Heart right ventricle (tissue), 16 donors: ENCODE results near the gene TXN2. TPM values are rescaled to one million over a fixed set of nuclear protein-coding genes. Genes with fewer than 3 reads are reported as not detected.
"Not testable (repeated sequence)": the region's sequence is repeated elsewhere in the genome, so short reads cannot be mapped to it uniquely, and the experiment has no call there.

Experiments used
- ATAC-seq, 8 donors: fragments of 200-7000 bp; cut with Tn5 transposase; one replicate each; pipeline ENCODE4 v1.9.1; 2020; ENCODE audit warnings: mild to moderate bottlenecking in 8 of 8, moderate library complexity in 8 of 8, moderate number of reproducible peaks in 1 of 8
- DNase-seq, 2 donors: peaks; one replicate each; pipeline ENCODE4 v3.0.0-alpha.2; 2020
- H3K27ac ChIP-seq, 10 donors: fragments of 200-600 bp; sonication (generic) in 2 of 10; one replicate each; pipeline versions ENCODE4 v1.5.0 to v1.8.0; 2020 to 2022; ENCODE audit warnings: mild to moderate bottlenecking in 3 of 10
- H3K27me3 ChIP-seq, 7 donors: fragments of 200-600 bp; one replicate each; pipeline ENCODE4 v1.8.0; 2021 to 2022; ENCODE audit warnings: mild to moderate bottlenecking in 2 of 7
- H3K36me3 ChIP-seq, 9 donors: fragments of 200-600 bp; sonication (generic) in 1 of 9; one replicate each; pipeline versions ENCODE4 v1.5.0 to v1.8.0; 2020 to 2022; ENCODE audit warnings: mild to moderate bottlenecking in 2 of 9
- H3K4me1 ChIP-seq, 9 donors: fragments of 200-600 bp; sonication (generic) in 1 of 9; one replicate each; pipeline versions ENCODE4 v1.5.0 to v1.8.0; 2020 to 2022; ENCODE audit warnings: mild to moderate bottlenecking in 4 of 9
- H3K4me3 ChIP-seq, 10 donors: fragments of 200-600 bp; sonication (generic) in 2 of 10; one replicate each; pipeline versions ENCODE4 v1.5.0 to v1.8.0; 2020 to 2022; ENCODE audit warnings: mild to moderate bottlenecking in 7 of 10, moderate library complexity in 2 of 10
- H3K9me3 ChIP-seq, 11 donors: fragments of 200-600 bp in 10 of 11; sonication (generic) in 2 of 11; one replicate each; pipeline versions ENCODE4 v1.5.0 to v1.8.0; 2013 to 2022; ENCODE audit warnings: mild to moderate bottlenecking in 2 of 11, control low read depth in 1 of 11, moderate library complexity in 1 of 11
- WGBS, 2 donors: extraction: QIAGEN DNeasy Blood & Tissue Kit; methylation state at CpG; one replicate each; pipeline ENCODE4 v1.1.7; 2013; ENCODE audit warnings: inconsistent platforms in 1 of 2; 5-methylcytosine and 5-hydroxymethylcytosine counted together
- intact Hi-C, 10 donors: fragments of 100-400 bp; cut with DNase I; formaldehyde crosslinking; loops; one replicate each; pipeline versions ENCODE4 v1.11.1 to v1.14.2; 2022
- polyA plus RNA-seq, 2 donors: library from polyadenylated mRNA; stranded (reverse); fragments of 200-250 nt; gene quantifications; one replicate each; pipeline ENCODE4 v1.2.3, GENCODE V29; 2013
- total RNA-seq, 10 donors: library from RNA; stranded (reverse); fragmentation: NEBNext Ultra II Directional in 3 of 10; extraction: Animal tissue kit (Norgen Biotek cat#: 25700) in 3 of 10; gene quantifications; one replicate each; pipeline versions ENCODE4 v1.2.1 to v1.2.4, GENCODE V29; 2021 to 2023
- TF ChIP-seq, protein P1 (sequence below), 9 donors: fragments of 200-600 bp; sonication (generic) in 2 of 9; IDR thresholded peaks; one replicate each; pipeline versions ENCODE4 v1.5.0 to v1.8.0; 2021 to 2022; ENCODE audit warnings: antibody characterized with exemption in 9 of 9, mild to moderate bottlenecking in 5 of 9, moderate library complexity in 1 of 9
- donor health status: Arrhythmogenic right ventricular cardiomyopathy.
- donor health status: ischemic (EF 13 %, LVEDD 7.1; RV severe dilation, severe dysfunction).
- donor health status: healthy with polysubstance abuse.
- donor health status: DM: no; HTN: yes; CAD: no.
- donor health status: DM: no; HTN: no; CAD: no.
- donor health status: ischemic (EF 25% LVEDD 6.9; RV normal size, moderate dysfunction).
- donor health status: ischemic (EF 25% LVEDD 5.7; RV mildly dilated, moderate dysfunction).
- donor health status: healthy.
- donor health status: DM: yes; HTN: yes; CAD: no.
- donor health status: Ischemic cardiomyopathy.
- donor health status: ischemic (EF 35%, LVEDD 5.7; RV mildly dilated, moderate dysfunction).
- donor health status: nonischemic (EF 11% LVEDD 7.7; RV severe dilation, severe dysfunction).
- donor health status: DM: yes; HTN: yes; CAD: no.
- donor health status: PGD.
- donor health status: ischemic (EF 29% LVEDD 5.4; RV normal size, mild dysfunction).
- donor health status: nonischemic (EF 23%, LVEDD 6.1; RV moderate dilation, normal function).

Gene TXN2
- total and polyA plus RNA-seq, 12 donors = 103 to 155 (median 122) TPM

DNA sequence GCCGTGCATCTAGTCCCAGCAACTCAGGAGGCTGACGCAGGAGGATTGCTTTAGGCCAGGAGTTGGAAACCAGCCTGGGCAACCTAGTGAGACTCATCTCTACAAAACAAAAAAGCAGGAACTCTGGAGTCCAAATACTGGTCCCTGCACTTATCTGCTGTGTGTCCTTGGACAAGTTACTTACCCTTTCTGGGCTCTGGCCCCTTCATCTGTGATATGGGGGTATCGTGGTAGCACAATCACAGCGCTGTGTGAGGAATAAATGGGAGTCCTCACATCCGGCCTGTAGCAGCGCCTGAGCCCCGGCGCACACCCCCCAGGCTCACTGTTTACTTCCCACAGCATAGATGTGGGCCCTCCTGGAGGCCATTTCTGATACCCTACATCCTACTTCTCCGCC lies 49.5 kb downstream of the TXN2 start:
- Histone ChIP-seq H3K36me3 (no peaks in the 10 kb centered on the region), H3K9me3 (no peaks in the 10 kb centered on the region), H3K27me3 (no peaks in the 10 kb centered on the region), H3K4me1 (peaks cover 0 to 39% (median 5%) of the 10 kb centered on the region in 9 donors), H3K4me3 (no peak overlapping the region), H3K27ac (peak overlapping the region in 1 of 10 donors; percentile 27)
- TF ChIP-seq, protein P1, sequence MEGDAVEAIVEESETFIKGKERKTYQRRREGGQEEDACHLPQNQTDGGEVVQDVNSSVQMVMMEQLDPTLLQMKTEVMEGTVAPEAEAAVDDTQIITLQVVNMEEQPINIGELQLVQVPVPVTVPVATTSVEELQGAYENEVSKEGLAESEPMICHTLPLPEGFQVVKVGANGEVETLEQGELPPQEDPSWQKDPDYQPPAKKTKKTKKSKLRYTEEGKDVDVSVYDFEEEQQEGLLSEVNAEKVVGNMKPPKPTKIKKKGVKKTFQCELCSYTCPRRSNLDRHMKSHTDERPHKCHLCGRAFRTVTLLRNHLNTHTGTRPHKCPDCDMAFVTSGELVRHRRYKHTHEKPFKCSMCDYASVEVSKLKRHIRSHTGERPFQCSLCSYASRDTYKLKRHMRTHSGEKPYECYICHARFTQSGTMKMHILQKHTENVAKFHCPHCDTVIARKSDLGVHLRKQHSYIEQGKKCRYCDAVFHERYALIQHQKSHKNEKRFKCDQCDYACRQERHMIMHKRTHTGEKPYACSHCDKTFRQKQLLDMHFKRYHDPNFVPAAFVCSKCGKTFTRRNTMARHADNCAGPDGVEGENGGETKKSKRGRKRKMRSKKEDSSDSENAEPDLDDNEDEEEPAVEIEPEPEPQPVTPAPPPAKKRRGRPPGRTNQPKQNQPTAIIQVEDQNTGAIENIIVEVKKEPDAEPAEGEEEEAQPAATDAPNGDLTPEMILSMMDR (IDR thresholded peaks at IDR 0.05) = no peak
- intact Hi-C loops = no loop called here
- ATAC-seq = no peak
- DNase-seq = no peak
- WGBS, 2 donors = 89 to 94% methylated on average over 9 of the region's 9 CpGs

DNA sequence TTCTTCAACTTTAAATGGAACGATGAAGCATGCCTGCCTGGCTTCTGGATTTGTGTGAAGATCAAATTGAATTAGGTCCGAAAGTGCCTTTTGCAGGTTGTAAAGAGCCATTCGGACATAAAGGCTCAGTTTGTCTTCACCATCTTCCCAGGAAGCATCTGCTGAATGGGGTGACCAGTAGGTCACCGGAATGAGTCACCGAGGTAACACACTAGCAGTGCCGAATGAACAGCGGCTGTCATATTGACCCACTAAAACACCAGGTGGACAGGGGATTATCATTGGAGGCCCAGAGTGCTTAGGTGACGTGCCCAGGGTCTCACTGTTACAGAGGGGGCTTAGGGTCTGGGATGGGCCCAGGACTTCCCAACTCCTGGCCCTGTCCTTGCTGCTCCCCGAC lies 50.6 kb downstream of the TXN2 start:
- Histone ChIP-seq H3K27me3 (no peaks in the 10 kb centered on the region), H3K27ac (no peak overlapping the region), H3K4me3 (no peak overlapping the region), H3K36me3 (no peaks in the 10 kb centered on the region), H3K9me3 (no peaks in the 10 kb centered on the region), H3K4me1 (peaks cover 0 to 41% (median 10%) of the 10 kb centered on the region in 9 donors)
- intact Hi-C loops = no loop called here
- DNase-seq (no peak), ATAC-seq (no peak)
- 81 to 85% methylated on average over 9 of the region's 9 CpGs for WGBS, 2 donors
- TF ChIP-seq, protein P1 (IDR thresholded peaks at IDR 0.05) = no peak

DNA sequence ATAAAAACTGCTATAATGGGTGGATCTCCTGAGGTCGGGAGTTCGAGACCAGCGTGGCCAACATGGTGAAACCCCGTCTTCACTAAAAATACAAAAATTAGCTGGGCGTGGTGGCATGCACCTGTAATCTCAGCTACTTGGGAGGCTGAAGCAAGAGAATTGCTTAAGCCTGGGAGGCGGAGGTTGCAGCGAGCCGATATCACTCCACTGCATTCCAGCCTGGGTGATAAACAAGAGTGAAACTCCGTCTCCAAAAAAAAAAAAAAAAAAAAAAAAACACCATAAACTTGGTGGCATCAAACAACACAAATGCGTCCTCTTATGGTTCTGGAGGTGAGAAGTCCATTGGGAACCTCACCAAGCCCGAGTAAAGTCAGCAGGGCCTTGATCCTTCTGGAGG lies 53.5 kb downstream of the TXN2 start:
- H3K36me3 ChIP-seq, H3K27ac ChIP-seq, H3K9me3 ChIP-seq, ATAC-seq, intact Hi-C loops, H3K27me3 ChIP-seq, DNase-seq, H3K4me3 ChIP-seq: not testable (repeated sequence)
- H3K4me1 ChIP-seq = peaks cover 0 to 54% (median 17%) of the 10 kb centered on the region in 9 donors
- WGBS, 2 donors = 86 to 87% methylated on average over 11 of the region's 11 CpGs

DNA sequence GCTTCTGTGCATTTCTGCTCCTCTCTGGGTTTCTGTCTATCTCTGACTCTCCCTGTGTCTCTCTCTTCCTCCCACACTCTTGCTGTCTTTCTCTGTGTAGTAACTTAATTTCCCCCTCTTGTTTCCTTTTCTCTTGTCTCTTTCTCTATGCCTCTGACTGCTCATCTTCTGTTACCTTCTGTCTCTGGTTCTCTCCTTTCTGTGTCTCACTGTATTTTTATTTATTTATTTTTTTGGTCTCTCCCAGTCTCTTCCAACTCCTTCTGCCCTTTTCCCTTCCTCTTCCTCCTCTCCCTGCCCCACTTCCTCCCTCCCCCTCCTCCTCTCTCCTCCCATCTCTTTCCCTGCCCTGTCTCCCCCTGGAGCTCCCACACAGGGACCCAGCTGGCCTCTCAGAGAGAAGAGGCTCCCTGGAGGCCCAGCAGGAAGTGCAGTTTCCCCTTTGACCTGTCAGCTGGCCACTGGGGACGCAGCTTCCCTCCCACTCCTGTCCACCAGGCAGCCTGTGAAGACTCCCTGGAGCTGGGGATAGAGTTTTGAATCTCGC lies 55.4 kb downstream of the TXN2 start:
- no peaks in the 10 kb centered on the region for H3K36me3 ChIP-seq
- H3K27ac ChIP-seq = peak overlapping the region in 9 of 10 donors; percentile 11 to 79 (median 63)
- H3K27me3 ChIP-seq = no peaks in the 10 kb centered on the region
- 45 to 61% methylated on average over 2 of the region's 2 CpGs for WGBS, 2 donors
- ATAC-seq (peak; percentile 80 to 91 (median 84)), DNase-seq (peak; percentile 76 to 83)
- intact Hi-C loops = no loop called here
- no peaks in the 10 kb centered on the region for H3K9me3 ChIP-seq
- no peak overlapping the region for H3K4me3 ChIP-seq
- TF ChIP-seq, protein P1 (IDR thresholded peaks at IDR 0.05) = peak in 1 of 9 donors; percentile 11
- H3K4me1 ChIP-seq = peaks cover 0 to 54% (median 17%) of the 10 kb centered on the region in 9 donors

DNA sequence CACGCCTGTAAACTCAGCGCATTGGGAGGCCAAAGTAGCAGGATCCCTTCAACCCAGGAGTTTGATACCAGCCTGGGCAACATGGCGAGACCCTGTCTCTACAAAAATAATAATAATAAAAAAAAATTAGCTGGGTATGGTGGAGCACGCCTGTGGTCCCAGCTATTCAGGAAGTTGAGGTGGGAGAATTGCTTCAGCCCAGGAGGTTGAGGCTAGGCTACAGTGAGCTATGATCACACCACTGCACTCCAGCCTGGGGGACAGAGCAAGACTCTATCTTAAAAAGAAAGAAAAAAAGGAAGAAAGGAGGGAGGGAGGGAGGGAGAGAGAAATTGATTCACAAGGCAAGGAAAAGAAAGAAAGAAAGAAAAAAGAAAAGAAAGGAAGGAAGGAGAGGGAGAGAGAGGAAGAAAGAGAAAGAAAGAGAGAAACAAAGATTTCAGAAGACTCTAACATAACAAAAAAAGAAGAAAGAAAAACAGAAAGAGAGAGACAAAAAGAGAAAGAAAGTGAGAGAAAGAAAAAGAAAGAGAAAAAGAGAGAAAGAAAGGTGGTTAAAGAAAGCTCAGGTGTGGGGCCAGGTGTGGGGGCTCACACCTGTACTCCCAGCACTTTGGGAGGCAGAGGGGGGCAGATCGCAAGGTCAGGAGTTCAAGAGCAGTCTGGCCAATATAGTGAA lies 56.4 kb downstream of the TXN2 start:
- TF ChIP-seq, protein P1 (IDR thresholded peaks at IDR 0.05) = no peak
- 94 to 97% methylated on average over 5 of the region's 5 CpGs for WGBS, 2 donors
- Histone ChIP-seq H3K4me3 (no peak overlapping the region), H3K9me3 (no peaks in the 10 kb centered on the region), H3K36me3 (no peaks in the 10 kb centered on the region), H3K4me1 (peaks cover 0 to 62% (median 24%) of the 10 kb centered on the region in 9 donors), H3K27ac (peak overlapping the region in 7 of 10 donors; percentile 10 to 79 (median 65)), H3K27me3 (no peaks in the 10 kb centered on the region)
- intact Hi-C loops = no loop called here
- ATAC-seq (no peak), DNase-seq (no peak)

DNA sequence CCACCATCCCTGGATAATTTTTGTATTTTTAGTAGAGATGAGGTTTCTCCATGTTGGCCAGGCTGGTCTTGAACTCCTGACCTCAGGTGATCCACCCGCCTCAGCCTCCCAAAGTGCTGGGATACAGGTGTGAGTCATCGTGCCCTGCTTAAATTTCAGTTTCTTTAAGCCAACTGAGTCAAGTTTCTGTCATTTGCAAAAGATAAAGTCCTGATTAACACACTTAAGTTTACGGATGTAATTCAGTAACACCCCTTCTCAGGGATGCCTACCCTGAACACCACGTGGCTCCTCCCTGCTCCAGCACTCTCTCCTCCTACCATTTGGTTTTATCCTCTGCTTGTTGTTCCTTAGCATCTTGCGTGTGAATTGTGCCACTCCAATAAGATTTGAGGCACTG lies 57.0 kb downstream of the TXN2 start:
- WGBS, 2 donors = 89 to 90% methylated on average over 5 of the region's 5 CpGs
- Histone ChIP-seq H3K27ac (peak overlapping the region in 1 of 10 donors; percentile 79), H3K4me1 (peaks cover 5 to 68% (median 29%) of the 10 kb centered on the region in 9 donors)
- ATAC-seq, DNase-seq, H3K4me3 ChIP-seq, intact Hi-C loops, H3K36me3 ChIP-seq, H3K27me3 ChIP-seq, H3K9me3 ChIP-seq: not testable (repeated sequence)
